K562 (cell line): Measurements from ENCODE around the gene LCN12. TPM values are rescaled to one million over a fixed set of nuclear protein-coding genes. Genes with fewer than 3 reads are reported as not detected.
A peak's percentile ranks its signal among the peaks of the same experiment; 100 is the strongest.

ENCODE experiments used
- ATAC-seq: fragments of 200-7000 bp; cut with Tn5 transposase; 3 replicates; pipeline ENCODE4 v1.9.1; 2020; ENCODE audit warnings: moderate library complexity
- BruUV-seq: library from RNA; stranded (reverse); fragments of 400-500 nt; replicated peaks from 2 replicates; lab custom pipeline; 2021; lab: Mats Ljungman, UMichigan
- CTCF ChIA-PET: fragments of 300-600 bp; formaldehyde crosslinking; extraction: SDS; loops from one replicate; lab custom pipeline; 2021; ENCODE audit warnings: low intra/inter-chr PET ratio; lab: Yijun Ruan, JAX
- POLR2A ChIA-PET: fragments of 300-600, 350-650 bp; sonication (Branson Sonifier 250); formaldehyde crosslinking; extraction: SDS; loops from one replicate; lab custom pipeline; 2021; ENCODE audit warnings: antibody characterized with exemption, inconsistent platforms; lab: Yijun Ruan, JAX
- DNase-seq, 4 experiments: peaks; one replicate each; pipeline versions ENCODE4 v3.0.0 to v3.0.0-alpha.2; 2011 to 2018; ENCODE audit warnings: low spot score in 3 of 4, mixed read lengths in 3 of 4; ENCODE audit errors: extremely low read depth in 1 of 4
- FAIRE-seq: peaks from 2 replicates; lab custom pipeline; 2011; peaks lifted over from hg19 to GRCh38; lab: Jason Lieb, UNC
- H2AFZ ChIP-seq: 2 replicates; pipeline ENCODE4 v1.6.0; 2011; ENCODE audit warnings: low read depth, low read length, control low read depth, inconsistent platforms
- H3K27ac ChIP-seq: fragments of 200-600 bp; 3 replicates; pipeline ENCODE4 v1.8.0; 2011; ENCODE audit warnings: low read depth, mild to moderate bottlenecking, control low read depth, inconsistent platforms, low read length, moderate library complexity, mixed read lengths; ENCODE audit errors: extremely low read depth
- H3K27me3 ChIP-seq, 2 experiments: fragments of 300-600 bp in 1 of 2; 2 replicates in 1 of 2; 3 replicates in 1 of 2; pipeline versions ENCODE4 v1.6.0 to v1.8.0; 2011; ENCODE audit warnings: inconsistent platforms in 2 of 2, low read length in 2 of 2, mild to moderate bottlenecking in 1 of 2, mixed read lengths in 1 of 2, moderate library complexity in 1 of 2; ENCODE audit not compliant: control insufficient read depth in 2 of 2, insufficient read depth in 2 of 2
- H3K36me3 ChIP-seq: fragments of 300-600 bp; 3 replicates; pipeline ENCODE4 v1.8.0; 2011; ENCODE audit warnings: mild to moderate bottlenecking, low read length, inconsistent platforms; ENCODE audit not compliant: control insufficient read depth, insufficient read depth
- H3K4me1 ChIP-seq, 2 experiments: fragments of 200-600 bp in 1 of 2; replicated peaks in 1 of 2; 2 replicates in 1 of 2; 3 replicates in 1 of 2; pipeline versions ENCODE4 v1.5.1 to v1.8.0; 2011; ENCODE audit warnings: inconsistent platforms in 2 of 2, low read length in 2 of 2, mild to moderate bottlenecking in 1 of 2, mixed read lengths in 1 of 2, moderate library complexity in 1 of 2; ENCODE audit not compliant: control insufficient read depth in 2 of 2, insufficient read depth in 2 of 2
- H3K4me2 ChIP-seq: 2 replicates; pipeline ENCODE4 v1.6.1; 2011; ENCODE audit warnings: low read length, control low read depth, inconsistent platforms, mixed read lengths; ENCODE audit not compliant: insufficient read depth
- H3K4me3 ChIP-seq: fragments of 200-600 bp; sonication (generic), shearing (Covaris generic); 2 replicates; pipeline ENCODE4 v1.5.1; 2016; ENCODE audit warnings: control low read depth, inconsistent platforms
- H3K79me2 ChIP-seq: fragments of 200-600 bp; 3 replicates; pipeline ENCODE4 v1.8.0; 2011; ENCODE audit warnings: low read length, inconsistent platforms; ENCODE audit not compliant: control insufficient read depth, insufficient read depth
- H3K9ac ChIP-seq, 2 experiments: 2 replicates each; pipeline versions ENCODE4 v1.6.0 to v1.6.1; 2011; ENCODE audit warnings: low read depth in 2 of 2, low read length in 2 of 2, control low read depth in 1 of 2, inconsistent platforms in 1 of 2, mild to moderate bottlenecking in 1 of 2, mixed read lengths in 1 of 2; ENCODE audit not compliant: insufficient read depth in 1 of 2
- H3K9me1 ChIP-seq: one replicate; pipeline ENCODE4 v1.6.0; 2011; ENCODE audit warnings: inconsistent platforms, mild to moderate bottlenecking, low read length, moderate library complexity; ENCODE audit not compliant: control insufficient read depth, insufficient read depth
- H3K9me3 ChIP-seq: replicated peaks from 2 replicates; pipeline ENCODE4 v1.5.1; 2011; ENCODE audit warnings: low read depth, low read length, inconsistent platforms; ENCODE audit not compliant: control insufficient read depth, insufficient read depth
- H4K20me1 ChIP-seq: replicated peaks from 2 replicates; pipeline ENCODE4 v1.6.1; 2011; ENCODE audit warnings: low read length, inconsistent platforms, mixed read lengths; ENCODE audit not compliant: control insufficient read depth, insufficient read depth
- BDP1 ChIP-seq: IDR thresholded peaks from 3 replicates; pipeline ENCODE4 v1.6.1; 2011; ENCODE audit not compliant: insufficient read length, insufficient read depth
- CBFA2T2 ChIP-seq: fragments of 450-650 bp; conservative IDR thresholded peaks from 2 replicates; pipeline ENCODE4 v1.6.1; 2017; ENCODE audit warnings: mild to moderate bottlenecking
- CBX3 ChIP-seq, 2 experiments: IDR thresholded peaks; 1 replicate in 1 of 2; 2 replicates in 1 of 2; pipeline ENCODE4 v1.6.1; 2012; ENCODE audit warnings: inconsistent platforms in 2 of 2, low read length in 2 of 2, borderline replicate concordance in 1 of 2, control low read depth in 1 of 2
- CCAR2 ChIP-seq: fragments of 200-400 bp; formaldehyde crosslinking; IDR thresholded peaks from 2 replicates; pipeline ENCODE4 v1.6.1; 2017; ENCODE audit warnings: mild to moderate bottlenecking, low read depth, low read length
- ELK3 ChIP-seq: fragments of 450-650 bp; formaldehyde crosslinking; IDR thresholded peaks from 2 replicates; pipeline ENCODE4 v1.4.0; 2020; ENCODE audit warnings: mild to moderate bottlenecking
- EP300 ChIP-seq: IDR thresholded peaks from 2 replicates; pipeline ENCODE4 v1.6.1; 2012; ENCODE audit warnings: low read length, improper control_type of control experiment
- FOXP1 ChIP-seq: sonication (generic); formaldehyde crosslinking; IDR thresholded peaks from 2 replicates; pipeline ENCODE4 v1.8.0; 2022; ENCODE audit warnings: mild to moderate bottlenecking, missing genetic modification reagents
- HNRNPL ChIP-seq: fragments of 200-400 bp; formaldehyde crosslinking; IDR thresholded peaks from 2 replicates; pipeline ENCODE4 v1.6.1; 2017; ENCODE audit warnings: low read depth, mild to moderate bottlenecking, low read length
- KAT2B ChIP-seq: IDR thresholded peaks from one replicate; pipeline ENCODE4 v1.6.1; 2012; ENCODE audit warnings: low read depth, mild to moderate bottlenecking, control low read depth, inconsistent platforms, low read length, moderate library complexity
- L3MBTL2 ChIP-seq: fragments of 450-650 bp; IDR thresholded peaks from 2 replicates; pipeline ENCODE4 v1.6.1; 2016; ENCODE audit warnings: mild to moderate bottlenecking, moderate library complexity
- PTRF ChIP-seq: fragments of 450-650 bp; IDR thresholded peaks from 2 replicates; pipeline ENCODE4 v1.6.1; 2016; ENCODE audit warnings: mild to moderate bottlenecking, missing genetic modification characterization, missing compliant biosample characterization
- RUNX1 ChIP-seq: sonication (generic); IDR thresholded peaks from 2 replicates; pipeline ENCODE4 v1.6.1; 2016; ENCODE audit warnings: antibody characterized with exemption, low read depth
- TAL1 ChIP-seq: fragments of 450-650 bp; IDR thresholded peaks from 2 replicates; pipeline ENCODE4 v1.6.1; 2016; ENCODE audit warnings: mild to moderate bottlenecking
- XRCC4 ChIP-seq: IDR thresholded peaks from one replicate; pipeline ENCODE4 v1.6.1; 2011; ENCODE audit not compliant: insufficient read depth, insufficient read length; ENCODE audit errors: extremely low read depth
- ZBED1 ChIP-seq: IDR thresholded peaks from 2 replicates; pipeline ENCODE4 v1.6.1; 2014
- ZFP36 ChIP-seq: fragments of 150-350 bp; IDR thresholded peaks from 2 replicates; pipeline ENCODE4 v1.6.1; 2018; ENCODE audit warnings: low read length, low read depth; ENCODE audit not compliant: partially characterized antibody
- ZFX ChIP-seq: sonication (generic); formaldehyde crosslinking; IDR thresholded peaks from 2 replicates; pipeline ENCODE4 v1.8.0; 2022; ENCODE audit warnings: mild to moderate bottlenecking, missing genetic modification reagents, moderate library complexity
- ZNF263 ChIP-seq: sonication (generic); formaldehyde crosslinking; IDR thresholded peaks from 2 replicates; pipeline ENCODE4 v1.8.0; 2022; ENCODE audit warnings: mild to moderate bottlenecking, missing genetic modification reagents, borderline replicate concordance
- ZNF3 ChIP-seq: fragments of 250-450 bp; sonication (Bioruptor Pico); IDR thresholded peaks from 2 replicates; pipeline ENCODE4 v1.5.0; 2021; ENCODE audit warnings: mild to moderate bottlenecking, moderate library complexity
- ZNF431 ChIP-seq: sonication (generic); formaldehyde crosslinking; IDR thresholded peaks from 2 replicates; pipeline ENCODE4 v1.8.0; 2022; ENCODE audit warnings: mild to moderate bottlenecking, missing genetic modification reagents
- WGBS: fragments of 100-300 bp; shearing (Covaris generic); methylation state at CpG from one replicate; pipeline ENCODE4 v1.1.6; 2016; ENCODE audit warnings: low coverage, mixed read lengths; ENCODE audit not compliant: insufficient coverage; ENCODE audit errors: missing lambda C conversion rate; 5-methylcytosine and 5-hydroxymethylcytosine counted together
- in situ Hi-C: fragments of 300-500 bp; cut with MboI; formaldehyde crosslinking; loops from 4 replicates; pipeline ENCODE4 v1.15.0; 2018; ENCODE audit warnings: inconsistent platforms, mixed read lengths
- intact Hi-C: fragments of 100-400 bp; cut with micrococcal nuclease; formaldehyde crosslinking; loops from 2 replicates; pipeline ENCODE4 v1.14.2; 2022
- polyA plus RNA-seq, 8 experiments: library from polyadenylated mRNA; depleted of rRNA in 4 of 8; stranded (reverse) in 5 of 8; unstranded in 3 of 8; fragments of >200 nt; fragmentation: Nextera tagmentation in 2 of 8; fragmentation: Illumina TruSeq in 1 of 8; extraction: Ambion mirVana in 2 of 8; extraction: Trizol in 1 of 8; gene quantifications; 2 replicates each; pipeline versions ENCODE4 v1.2.1 to v1.2.3, GENCODE V29; 2011 to 2014; ENCODE audit warnings: inconsistent platforms in 1 of 8, missing spikeins in 1 of 8
- total RNA-seq, 7 experiments: library from RNA; depleted of rRNA in 6 of 7; stranded (reverse); fragments of >200 nt in 6 of 7; fragmentation: Illumina TruSeq in 2 of 7; extraction: Trizol in 2 of 7; gene quantifications; 2 replicates each; pipeline versions ENCODE4 v1.2.1 to v1.2.3, GENCODE V29; 2011 to 2021; ENCODE audit warnings: low replicate concordance in 1 of 7
- TF ChIP-seq, protein P1 (sequence below): fragments of 450-650 bp; IDR thresholded peaks from one replicate; pipeline ENCODE4 v1.6.1; 2018; ENCODE audit warnings: mild to moderate bottlenecking, moderate library complexity; ENCODE audit not compliant: partially characterized antibody
- TF ChIP-seq, protein P2 (sequence below): sonication (generic); formaldehyde crosslinking; IDR thresholded peaks from 2 replicates; pipeline ENCODE4 v1.8.0; 2022; ENCODE audit warnings: missing genetic modification reagents, mild to moderate bottlenecking, moderate library complexity, borderline replicate concordance

LCN12 gene
- total and polyA plus RNA-seq, 9 of the 15 experiments (the other 6 are each of a cell fraction or from before 2014, with no cell fraction given), result 0.05 TPM; not detected in 8

DNA sequence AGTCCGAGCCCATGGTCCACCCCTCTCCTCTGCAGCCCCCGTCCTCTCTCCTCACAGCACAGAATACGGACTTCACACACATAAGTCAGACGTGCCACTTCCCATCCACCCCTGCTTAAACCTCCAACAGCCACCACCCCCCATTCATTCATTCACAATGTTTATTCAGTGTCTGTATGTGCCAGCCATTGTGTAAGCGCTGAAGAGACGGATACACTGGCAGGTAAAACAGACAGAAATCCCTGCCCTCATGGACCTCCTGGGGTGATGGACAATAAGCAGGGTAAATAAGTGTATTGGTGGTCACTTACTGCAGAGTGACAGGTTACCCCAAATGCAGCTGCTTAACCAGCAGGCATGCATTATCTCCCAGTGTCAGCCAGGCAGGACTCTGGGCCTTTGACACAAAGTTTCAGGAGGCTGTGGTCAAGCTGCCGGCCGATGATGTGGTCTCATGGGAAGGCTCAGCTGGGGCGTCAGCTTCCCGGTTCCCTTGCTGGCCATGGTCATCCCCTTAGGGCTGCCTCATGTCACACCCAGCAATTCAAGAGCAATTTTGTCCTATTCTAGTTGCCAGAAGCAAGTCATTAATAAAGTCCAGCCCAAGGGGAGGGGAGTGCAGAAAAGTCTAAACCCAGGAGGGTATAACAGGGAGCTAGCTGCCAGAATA lies 38.3 kb downstream of the LCN12 start:
- H3K79me2 ChIP-seq, result peaks cover 18% of the 10 kb centered on the region
- intact Hi-C loops (loop anchor here (5.0 kb wide), 1 partner anchor 43 kb away; the partner anchor contains the start of gene C8G), in situ Hi-C loops (no loop called here)
- no peak overlapping the region for H2AFZ ChIP-seq
- H3K4me3 ChIP-seq, result no peak overlapping the region
- POLR2A ChIA-PET, result interaction anchor here (0.6 to 1.6 kb wide), 2 partner anchors 12 to 188 kb away, joined by 3 to 5 read pairs; no protein-coding TSS in a partner anchor
- DNase-seq (no peak), ATAC-seq (no peak), FAIRE-seq (peak; percentile 44)
- BruUV-seq, result no TSS peak
- H3K9me3 ChIP-seq, result peaks cover 6% of the 10 kb centered on the region
- 83% methylated on average over 9 of the region's 10 CpGs for WGBS
- no peaks in the 10 kb centered on the region for H4K20me1 ChIP-seq
- CTCF ChIA-PET, result no interaction called here
- no peaks in the 10 kb centered on the region for H3K27me3 ChIP-seq
- no peak overlapping the region for H3K9ac ChIP-seq
- H3K9me1 ChIP-seq, result no peaks in the 10 kb centered on the region
- H3K4me1 ChIP-seq, result peaks cover 10 to 50% of the 10 kb centered on the region in 2 experiments; a peak in 4 of 5 replicates
- no peak overlapping the region for H3K4me2 ChIP-seq
- peaks cover 21% of the 10 kb centered on the region; the same call in 1 of the 3 replicates for H3K36me3 ChIP-seq
- no peak overlapping the region for H3K27ac ChIP-seq
- TF ChIP-seq ZFX (CRISPR knock-in tag) (no peak), CBFA2T2 (no peak), CBX3 (IDR thresholded peaks at IDR 0.05; ENCODE audit: borderline replicate concordance in 1 of 2, low read length in 2 of 2) (peak in 1 of 2 experiments; percentile 89; a peak in 1 of 3 replicates), ZBED1 (no peak), CCAR2 (no peak), FOXP1 (CRISPR knock-in tag) (no peak), L3MBTL2 (no peak), EP300 (no peak), TAL1 (no peak), KAT2B (no peak), BDP1 (no peak), XRCC4 (no peak), ZNF263 (CRISPR knock-in tag) (no peak), ZNF431 (CRISPR knock-in tag) (peak; percentile 69; the same call in 1 of the 2 replicates), ZNF3 (CRISPR knock-in tag) (no peak), HNRNPL (no peak), PTRF (tag) (no peak), RUNX1 (no peak), ELK3 (no peak), ZFP36 (peak; percentile 35)
- TF ChIP-seq, protein P1, sequence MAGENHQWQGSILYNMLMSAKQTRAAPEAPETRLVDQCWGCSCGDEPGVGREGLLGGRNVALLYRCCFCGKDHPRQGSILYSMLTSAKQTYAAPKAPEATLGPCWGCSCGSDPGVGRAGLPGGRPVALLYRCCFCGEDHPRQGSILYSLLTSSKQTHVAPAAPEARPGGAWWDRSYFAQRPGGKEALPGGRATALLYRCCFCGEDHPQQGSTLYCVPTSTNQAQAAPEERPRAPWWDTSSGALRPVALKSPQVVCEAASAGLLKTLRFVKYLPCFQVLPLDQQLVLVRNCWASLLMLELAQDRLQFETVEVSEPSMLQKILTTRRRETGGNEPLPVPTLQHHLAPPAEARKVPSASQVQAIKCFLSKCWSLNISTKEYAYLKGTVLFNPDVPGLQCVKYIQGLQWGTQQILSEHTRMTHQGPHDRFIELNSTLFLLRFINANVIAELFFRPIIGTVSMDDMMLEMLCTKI, result no peak
- TF ChIP-seq, protein P2, sequence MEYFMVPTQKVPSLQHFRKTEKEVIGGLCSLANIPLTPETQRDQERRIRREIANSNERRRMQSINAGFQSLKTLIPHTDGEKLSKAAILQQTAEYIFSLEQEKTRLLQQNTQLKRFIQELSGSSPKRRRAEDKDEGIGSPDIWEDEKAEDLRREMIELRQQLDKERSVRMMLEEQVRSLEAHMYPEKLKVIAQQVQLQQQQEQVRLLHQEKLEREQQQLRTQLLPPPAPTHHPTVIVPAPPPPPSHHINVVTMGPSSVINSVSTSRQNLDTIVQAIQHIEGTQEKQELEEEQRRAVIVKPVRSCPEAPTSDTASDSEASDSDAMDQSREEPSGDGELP, result no peak
